GM19395 (cell line): ENCODE data around the gene DMD.
"Not testable (repeated sequence)": the region's sequence is repeated elsewhere in the genome, so short reads cannot be mapped to it uniquely, and the experiment has no call there.

Experiments
- ATAC-seq: cut with Tn5 transposase; IDR thresholded peaks from one replicate; pipeline ENCODE4 v1.9.1; 2021; ENCODE audit warnings: mild to moderate bottlenecking, moderate library complexity; ENCODE audit not compliant: unreplicated experiment

Gene DMD

DNA sequence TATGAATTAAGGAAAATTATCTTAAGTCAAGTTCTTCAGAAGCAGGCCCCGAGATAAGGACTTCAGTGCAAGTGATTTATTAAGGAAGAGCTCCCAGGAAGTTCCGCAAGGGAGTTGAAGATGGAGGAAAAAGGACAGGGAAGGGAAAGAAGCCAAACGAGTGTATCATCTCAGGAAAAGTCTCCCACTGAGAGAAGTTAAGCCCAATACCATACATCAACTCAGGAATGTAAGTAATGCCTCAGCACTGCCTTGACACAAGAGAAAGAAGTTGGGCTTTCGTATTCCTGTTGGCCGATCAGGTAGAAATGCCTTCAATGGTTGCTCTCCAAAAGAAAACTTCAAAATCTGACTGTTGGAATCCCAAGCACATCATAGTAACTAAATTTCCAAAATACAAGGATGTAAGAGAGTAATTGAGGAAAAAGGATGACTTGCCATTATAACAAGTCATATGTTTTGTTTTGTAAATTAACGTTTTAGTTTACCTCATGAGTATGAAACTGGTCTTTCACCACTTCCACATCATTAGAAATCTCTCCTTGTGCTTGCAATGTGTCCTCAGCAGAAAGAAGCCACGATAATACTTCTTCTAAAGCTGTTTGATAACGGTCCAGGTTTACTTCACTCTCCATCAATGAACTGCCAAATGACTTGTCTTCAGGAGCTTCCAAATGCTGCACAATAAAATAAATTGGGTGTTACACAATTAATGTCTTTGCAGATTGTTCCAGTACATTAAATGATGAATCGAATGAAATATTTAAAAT lies 566.7 kb downstream of the DMD start:
- no peak for ATAC-seq

DNA sequence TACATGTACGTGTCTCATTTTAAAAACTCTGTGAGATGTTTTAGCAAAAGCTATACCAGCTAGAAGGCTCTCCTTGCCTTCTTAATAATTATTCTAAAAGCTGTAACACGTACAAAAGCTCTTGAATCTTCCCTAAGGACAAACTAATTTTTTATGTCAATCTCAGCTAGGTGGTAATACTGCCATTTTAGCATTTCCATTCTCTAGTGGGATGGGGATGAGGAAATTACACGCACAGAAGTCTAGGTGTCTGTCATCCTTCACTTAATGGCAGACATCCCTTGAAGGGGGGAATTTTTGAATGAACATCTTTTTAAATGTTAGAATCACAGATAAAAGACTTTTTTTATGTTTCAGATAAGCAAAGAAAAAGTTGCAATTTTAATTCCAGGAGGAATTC lies 569.1 kb downstream of the DMD start:
- ATAC-seq = no peak

DNA sequence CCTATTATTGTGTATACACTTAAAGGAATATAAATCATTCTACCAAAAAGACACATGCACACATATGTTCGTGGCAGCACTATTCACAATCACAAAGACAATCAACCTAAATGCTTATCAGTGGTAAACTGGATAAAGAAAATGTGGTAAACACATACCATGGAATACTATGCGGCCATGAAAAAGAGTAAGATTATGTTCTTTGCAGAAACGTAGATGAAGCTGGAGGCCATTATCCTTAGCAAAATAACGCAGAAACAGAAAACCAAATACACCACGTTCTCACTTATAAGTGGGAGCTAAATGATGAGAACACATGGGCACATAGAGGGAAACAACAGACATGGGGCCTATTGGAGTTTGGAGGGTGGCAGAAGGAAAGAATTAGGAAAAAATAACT lies 593.2 kb downstream of the DMD start:
- ATAC-seq = no peak

DNA sequence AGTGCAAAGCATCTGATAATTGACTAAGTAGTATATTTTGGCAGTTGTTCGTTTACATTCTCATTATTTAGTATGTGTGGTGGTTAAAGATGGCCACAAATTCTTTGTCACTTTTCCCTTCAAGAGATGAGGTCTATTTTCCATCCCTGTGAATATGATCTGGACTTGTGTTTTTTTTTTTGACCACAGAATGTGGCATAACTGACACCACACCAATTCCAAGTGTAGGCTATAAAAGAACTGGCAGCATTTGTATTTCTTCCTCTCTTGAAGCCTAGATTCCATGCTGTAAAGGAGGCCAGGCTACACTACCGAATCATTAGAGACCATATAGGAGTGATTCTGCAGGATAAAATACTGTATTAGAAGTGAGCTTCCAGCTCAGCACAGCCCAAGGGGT lies 596.6 kb downstream of the DMD start:
- ATAC-seq = no peak

DNA sequence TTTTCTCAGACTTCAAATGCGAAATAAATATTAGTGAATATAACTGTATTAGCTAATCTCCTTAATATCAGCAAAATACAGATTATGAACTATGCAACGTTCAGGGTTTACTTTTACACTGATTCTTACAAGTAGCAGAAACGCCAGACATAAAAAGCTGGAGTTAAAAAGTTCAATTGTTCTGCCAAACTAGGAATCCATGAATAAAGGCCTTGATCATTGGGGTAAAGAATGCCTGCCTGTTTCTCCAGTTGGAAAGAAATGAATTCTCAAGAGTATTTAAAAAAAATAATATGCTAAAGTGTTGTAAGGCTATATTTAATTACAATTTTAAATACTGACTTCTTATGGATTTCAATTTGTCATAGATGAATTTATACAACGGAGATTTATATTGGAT lies 612.2 kb downstream of the DMD start:
- no peak for ATAC-seq

DNA sequence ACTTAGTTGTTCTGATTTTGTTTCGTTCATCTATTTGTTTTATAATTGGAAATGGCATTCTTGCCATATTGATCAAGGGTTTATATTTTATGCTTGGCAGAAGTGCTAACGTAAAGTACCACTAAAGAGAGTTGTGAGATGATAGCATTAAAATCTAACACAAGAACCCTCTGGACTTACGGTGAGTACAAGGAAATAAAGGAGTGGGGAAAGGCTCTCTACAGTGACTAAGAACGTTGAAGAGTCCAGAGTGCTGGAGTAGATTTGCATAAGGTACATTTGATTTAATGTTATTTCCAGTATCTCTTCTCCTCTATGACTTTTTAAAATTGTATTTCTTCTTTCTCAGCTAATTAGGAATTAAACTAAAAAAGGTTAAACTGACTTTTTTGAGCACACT lies 612.6 kb downstream of the DMD start:
- ATAC-seq = no peak

DNA sequence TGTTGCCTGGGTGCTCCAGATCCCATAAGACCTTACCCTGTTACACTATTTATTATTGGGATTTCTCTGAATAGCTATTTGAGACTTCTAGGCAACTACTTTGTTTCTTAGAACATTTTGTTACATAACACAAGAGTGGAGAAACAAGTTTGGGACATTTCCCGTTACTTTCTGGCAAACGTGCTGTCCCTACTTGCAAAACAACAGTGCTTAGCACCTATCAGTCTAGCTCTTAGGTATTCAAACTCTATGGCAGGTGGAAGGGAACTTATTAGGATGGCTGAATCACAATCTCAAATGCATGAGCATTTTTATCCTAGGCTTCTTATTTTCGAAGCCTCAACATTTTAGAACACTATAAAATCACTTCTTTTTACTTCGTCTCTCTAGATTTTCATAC lies 613.6 kb downstream of the DMD start:
- ATAC-seq = no peak

DNA sequence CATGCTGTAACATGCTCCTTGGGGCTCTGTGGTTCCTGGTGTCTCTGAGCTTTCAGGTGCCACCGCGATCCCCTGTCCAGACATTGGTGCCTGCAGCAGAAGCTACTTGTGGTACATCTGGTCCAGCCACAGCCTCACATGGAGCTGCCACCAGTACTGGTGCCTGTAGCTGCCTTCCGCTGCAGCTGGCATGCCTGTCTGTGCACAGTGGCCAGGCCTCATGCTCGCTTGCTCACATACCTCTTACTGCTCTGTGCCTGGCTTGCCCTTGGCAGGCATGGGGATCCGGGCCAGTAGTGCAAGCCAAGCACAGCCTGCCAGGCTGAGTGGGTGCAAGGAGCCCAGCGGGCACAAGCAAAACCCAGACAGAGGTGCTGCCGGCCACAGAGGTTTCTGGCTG lies 618.6 kb downstream of the DMD start:
- ATAC-seq = no peak

DNA sequence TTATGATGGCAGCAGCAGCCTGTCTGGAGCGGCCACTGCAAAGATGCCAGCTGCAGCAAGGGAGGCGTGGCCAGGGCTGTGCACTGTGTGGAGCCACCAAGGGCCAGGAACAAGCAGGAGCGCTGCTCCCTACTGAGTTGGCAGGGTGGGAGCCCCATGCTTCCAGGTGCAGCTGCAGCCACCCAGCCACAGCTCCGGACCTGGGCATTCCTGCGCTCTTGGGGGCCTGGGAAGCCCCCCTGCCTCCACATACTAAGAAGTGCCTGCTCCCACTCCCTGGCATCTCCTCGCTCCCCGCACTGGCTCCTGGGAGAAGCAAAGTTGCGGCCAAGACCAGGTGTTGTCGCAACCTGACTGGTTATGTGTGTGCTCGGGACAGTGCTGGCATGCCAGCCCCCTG lies 619.8 kb downstream of the DMD start:
- no peak for ATAC-seq

DNA sequence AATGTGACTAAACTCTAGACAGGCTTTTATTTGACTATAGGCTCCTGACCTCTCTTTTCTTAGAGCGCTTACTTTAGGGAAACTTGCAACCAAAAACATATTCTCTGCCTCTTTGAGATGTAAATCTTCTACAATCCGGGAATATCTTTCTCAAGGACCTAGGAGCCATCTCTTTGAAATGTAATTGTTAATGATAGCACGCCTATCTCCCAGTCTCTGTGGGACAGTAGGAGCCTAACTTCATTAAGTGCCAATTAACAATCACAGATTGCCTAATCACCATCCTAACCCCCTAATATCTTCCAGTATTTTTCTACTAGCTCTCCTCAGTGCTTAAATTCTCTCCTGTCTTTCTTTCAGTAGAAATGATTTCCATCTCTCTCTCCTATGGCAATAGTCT lies 628.6 kb downstream of the DMD start:
- ATAC-seq = no peak

DNA sequence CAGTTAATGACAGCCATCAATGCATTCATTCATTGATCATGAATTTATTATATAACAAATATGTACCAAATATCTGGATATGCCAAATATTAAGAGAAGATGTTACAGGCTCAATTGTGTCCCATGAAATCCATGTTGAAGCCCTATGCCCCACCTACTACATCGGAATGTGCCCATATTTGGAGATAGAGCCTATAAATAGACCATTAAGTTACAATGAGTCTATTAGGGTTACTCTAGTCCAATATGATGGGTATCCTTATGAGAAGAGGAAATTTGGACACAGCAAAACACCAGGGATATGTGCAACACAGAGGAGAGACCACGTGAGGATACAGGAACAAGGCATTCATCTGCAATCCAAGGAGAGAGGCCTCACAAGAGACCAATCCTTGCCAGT lies 634.5 kb downstream of the DMD start:
- no peak for ATAC-seq

DNA sequence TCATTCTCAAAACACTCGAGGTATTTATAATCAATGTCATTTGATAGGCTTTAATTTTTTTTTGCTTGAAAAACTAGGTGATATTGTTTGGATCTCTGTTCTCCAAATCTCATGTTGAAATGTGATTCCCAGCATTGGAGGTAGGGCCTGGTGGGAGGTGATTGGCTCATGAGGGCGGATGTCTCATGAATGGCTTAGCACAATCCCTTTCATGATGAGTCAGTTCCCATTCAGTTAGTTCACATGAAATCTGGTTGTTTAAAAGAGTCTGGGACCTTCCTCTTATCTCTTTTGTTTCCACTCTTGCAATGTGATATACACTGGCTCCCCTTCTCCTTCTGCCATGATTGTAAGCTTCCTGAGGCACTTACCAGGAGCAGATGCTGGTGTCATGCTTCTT lies 638.7 kb downstream of the DMD start:
- ATAC-seq = no peak

DNA sequence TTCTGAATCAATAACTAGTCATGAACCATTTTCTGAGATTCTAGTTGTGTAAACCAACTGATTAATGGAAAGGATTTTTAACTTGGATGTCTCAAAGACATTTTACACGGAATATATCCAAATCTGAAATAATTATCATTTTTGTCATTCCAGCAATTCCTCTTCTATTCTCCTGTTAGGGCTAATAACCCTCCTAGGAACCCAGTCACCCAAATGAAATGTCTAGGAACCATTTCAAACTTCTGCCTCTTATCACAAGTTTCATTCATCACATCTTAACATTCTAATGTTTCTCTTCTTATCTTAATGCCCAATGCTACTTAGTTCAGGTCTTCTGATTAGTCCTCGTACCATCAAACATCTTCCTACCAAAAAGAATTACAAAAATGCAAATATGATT lies 639.8 kb downstream of the DMD start:
- ATAC-seq = no peak

DNA sequence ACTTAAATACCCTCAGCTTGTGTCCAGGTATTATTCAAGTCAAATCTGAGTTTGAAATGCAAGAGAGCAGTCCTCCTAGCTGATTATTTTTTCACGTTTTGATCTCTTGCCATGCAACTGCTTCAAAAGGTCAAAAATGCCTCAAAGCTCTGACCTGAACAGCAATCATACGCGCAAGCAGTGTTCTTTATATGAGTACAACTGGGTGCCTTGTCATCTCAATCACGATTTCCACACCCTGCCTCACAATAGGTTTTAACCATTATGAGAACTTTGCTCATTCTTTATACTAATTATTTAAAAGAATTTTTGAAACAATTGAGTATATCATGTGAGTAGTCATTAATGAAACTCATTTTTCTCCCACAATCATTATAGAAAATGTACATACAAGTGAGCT lies 649.1 kb downstream of the DMD start:
- no peak for ATAC-seq

DNA sequence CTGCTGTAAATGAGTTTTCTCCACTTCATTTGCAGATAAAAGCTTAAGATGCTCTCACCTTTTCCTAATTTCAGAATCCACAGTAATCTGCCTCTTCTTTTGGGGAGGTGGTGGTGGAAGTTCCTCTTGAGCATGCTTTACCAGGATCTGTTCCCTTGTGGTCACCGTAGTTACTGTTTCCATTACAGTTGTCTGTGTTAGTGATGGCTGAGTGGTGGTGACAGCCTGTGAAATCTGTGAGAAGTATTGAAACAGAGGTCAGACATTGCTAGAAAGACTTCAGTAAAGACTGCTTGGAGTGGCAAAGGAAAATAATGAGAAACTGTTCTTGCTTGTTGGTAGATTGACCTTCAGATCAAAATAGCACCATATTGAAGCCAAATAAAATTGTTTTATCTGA lies 666.2 kb downstream of the DMD start:
- no peak for ATAC-seq

DNA sequence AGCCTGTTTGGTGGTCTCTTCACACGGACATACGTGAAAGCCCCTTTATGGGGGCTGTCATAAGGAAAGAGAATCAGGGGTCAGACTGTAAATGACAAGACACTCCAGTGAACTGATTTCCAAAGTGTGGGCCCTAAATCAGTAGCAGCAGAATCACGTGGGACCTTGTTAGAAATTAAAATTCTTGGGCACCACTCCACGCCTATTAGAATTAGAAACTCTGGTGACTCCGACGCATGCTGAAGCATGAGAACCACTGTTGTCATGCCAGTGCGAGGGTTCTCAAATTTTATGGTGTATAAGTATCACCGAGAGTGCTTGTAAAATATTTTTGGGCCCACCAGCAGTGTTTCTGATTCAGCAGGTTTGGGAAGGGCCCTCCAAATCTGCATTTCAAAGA lies 672.8 kb downstream of the DMD start:
- ATAC-seq = no peak

DNA sequence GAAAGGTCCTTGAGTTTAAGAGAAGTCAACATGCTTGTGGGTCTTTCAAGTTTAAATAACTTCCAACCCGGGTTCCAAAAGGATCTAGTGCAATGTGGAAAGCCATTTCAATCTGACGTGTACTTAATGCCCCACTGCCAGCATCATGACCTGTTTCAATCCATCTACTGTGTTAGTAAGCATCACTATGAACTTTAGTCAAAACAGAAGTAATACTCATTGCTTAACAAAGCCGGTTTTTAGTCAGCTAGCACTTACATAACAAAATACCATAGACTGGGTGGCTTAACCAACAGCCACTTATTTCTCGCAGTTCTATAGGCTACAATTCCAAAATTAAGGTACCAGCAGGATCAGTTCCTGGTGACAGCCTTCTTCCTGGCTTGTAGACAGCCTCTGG lies 677.5 kb downstream of the DMD start:
- ATAC-seq = peak; percentile 72

DNA sequence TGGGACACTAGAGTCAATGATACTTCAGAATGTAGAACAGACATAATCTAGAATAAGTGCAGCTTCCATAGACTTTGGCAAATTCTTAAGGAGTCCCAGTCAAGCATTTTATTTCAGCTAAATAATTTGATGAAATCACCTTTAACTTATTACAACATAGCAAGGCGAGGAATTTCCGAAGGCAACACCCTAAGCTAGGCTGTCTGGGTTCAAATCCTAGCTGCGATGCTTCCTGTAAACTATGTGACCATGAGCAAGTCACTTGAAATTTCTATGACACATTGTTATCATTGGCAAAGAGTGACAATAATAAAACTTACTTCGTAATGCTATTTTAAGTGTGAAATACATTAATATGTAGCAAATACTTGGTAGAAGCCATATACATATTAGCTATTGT lies 679.1 kb downstream of the DMD start:
- no peak for ATAC-seq

DNA sequence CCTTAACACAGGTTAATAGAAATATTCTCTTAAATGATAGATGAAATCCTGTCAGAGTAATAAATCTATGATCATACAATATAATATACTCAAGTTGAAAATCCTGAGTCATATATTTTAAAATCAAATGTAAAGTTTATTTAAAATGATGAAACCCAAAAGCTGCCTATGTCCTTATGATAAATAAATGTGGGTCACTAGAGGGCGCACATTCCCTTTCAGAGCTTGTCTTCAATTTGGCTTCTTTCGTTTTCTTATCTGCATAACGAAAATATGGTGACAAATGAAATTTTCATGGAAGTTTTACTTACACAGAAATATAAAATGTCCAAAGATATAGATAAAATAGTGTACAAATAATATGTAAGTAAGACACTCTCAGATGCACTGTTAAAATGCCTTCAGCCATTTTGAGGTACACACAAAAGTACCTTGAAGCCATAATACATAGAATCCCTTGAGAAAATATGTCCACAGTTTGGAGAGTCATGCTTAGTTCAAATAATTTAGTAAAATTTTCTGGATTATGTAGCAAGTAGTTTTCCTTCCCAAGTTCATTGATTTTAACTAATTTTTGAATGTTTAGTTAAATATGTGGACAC lies 680.4 kb downstream of the DMD start:
- ATAC-seq = no peak

DNA sequence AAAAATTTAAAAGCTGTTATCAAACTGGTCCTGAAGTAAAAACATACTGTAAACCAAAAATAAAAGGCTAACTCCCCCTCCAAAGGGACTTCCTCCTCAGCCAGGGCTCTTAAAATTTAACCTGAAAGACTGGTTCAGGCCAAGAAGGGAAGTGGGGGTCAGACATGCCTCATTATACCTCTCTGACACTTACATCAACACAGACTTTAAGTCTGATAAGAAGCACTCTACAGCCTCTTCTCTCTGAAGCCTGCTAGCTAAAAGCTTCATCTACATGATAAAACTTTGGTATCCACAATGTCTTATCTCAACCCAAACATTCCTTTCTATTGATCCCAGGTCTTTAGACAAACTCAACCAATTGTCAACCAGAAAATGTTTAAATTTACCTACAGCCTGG lies 682.9 kb downstream of the DMD start:
- ATAC-seq = not testable (repeated sequence)

DNA sequence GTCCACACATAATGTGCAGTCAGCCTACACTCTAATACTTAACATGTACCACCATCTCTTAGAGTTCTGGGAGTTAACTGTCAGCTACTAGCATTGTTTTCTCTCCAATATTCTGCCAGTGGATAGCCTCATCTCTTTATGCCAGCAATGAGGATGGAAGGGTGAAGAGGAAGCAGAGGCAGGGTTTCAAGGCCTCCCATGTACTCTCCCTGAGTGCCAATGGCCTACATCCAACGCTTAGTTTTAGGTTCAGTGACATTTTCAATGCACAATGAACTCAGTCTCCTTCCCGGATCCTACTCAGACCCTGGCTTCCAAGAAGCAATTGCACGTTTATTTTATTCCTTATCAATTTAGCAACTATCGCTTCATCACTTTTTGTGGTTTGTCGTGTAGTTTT lies 686.1 kb downstream of the DMD start:
- ATAC-seq = no peak

DNA sequence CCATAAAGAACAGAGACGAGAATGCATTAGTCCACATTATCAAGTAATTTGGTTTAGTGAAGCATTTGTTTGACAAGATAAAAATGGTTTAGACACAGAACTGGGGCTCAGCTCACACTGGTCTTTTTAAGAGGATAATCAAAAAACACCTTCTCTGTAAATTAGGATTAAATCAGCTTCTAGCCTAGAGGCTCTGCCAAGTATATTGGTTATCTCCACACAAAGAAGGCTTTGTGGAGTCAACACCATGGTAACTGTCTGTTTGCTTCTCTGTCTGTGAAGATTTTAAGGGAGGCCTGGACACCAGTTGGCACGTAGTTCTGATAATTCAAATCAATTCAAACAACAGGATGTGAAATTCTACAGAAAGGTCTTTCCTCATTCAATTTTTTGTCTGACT lies 687.0 kb downstream of the DMD start:
- no peak for ATAC-seq

DNA sequence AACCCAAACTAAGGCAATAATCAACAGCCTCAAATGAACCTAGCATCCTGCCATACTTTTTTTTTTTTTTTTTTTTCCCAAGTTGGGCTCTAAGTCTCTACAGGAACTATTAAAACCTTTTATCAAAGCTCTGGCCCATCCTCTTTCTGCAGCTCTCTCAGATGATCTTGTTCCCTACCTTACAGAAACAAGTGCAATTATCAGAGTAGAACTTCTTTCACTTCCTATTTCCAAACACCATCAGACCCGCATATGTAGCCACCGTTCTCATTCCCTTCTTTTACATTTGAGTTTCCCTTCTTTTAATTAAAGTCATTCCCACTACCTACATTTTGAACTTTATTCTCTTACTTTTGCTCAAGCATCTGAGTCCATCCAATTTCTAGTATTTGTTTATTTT lies 690.6 kb downstream of the DMD start:
- ATAC-seq = peak; percentile 66
